ENCODE data around the gene GPC6.
A peak's percentile ranks its signal among the peaks of the same experiment; 100 is the strongest.
"Not testable (repeated sequence)": the region's sequence is repeated elsewhere in the genome, so short reads cannot be mapped to it uniquely, and the experiment has no call there.

The GPC6 gene

DNA sequence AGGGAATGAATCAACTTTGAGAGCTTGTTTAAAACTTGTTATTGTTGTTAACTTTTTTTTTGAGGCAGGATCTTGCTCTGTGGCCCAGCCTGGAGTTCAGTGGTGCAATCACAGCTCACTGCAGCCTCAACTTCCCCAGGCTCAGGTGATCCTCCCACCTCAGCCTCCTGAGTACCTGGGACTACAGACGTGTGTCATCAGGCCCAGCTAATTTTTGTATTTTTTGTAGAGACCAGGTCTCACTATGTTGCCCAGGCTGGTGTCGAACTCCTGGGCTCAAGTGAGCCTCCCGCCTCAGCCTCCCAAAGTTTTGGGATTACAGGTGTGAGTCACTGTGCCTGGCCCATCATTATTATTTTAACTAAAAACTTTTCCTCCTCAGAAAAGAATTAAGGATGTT lies 1117.1 kb downstream of the GPC6 start:
- WGBS (ENCODE audit: extremely low coverage, insufficient coverage, low lambda C conversion rate): no CpG with 5 or more reads among the region's 3 CpGs

DNA sequence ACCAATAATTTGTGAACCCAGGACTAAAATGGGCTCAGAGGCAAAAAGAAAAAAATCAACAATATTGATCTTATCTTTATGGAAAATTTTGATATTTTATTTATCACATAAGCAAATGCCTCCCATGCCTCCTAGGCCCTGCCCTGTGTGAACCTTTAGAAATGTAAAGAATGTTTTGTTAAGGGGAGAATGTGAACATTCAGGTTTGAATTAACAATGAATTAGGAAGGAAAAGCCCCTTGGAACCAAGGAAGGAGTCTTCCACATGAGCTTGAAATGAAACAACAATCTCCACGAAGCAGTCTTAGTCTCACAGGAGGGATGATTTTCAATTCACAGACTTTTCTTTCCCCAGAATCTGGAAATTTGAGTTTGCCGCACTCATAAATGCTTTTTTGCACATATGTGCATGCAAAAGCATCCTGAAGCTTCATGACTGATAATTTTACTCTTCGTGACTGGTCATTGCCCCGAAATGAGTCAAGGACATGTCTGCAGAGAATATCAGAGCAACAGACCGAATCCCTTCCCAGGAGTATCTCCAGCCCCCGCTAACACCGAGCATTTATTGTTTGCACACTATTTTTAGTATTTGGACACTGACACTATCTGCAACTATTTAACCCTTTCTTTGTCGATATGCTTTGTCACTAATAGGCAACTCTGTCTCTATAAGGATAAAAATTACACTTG lies 1117.7 kb downstream of the GPC6 start:
- Histone ChIP-seq H4K5ac (ENCODE audit: low read length) (no peak overlapping the region), H2BK15ac (replicated peaks; ENCODE audit: low read depth) (no peak overlapping the region), H3K4me3 (ENCODE audit: low read length) (no peak overlapping the region), H3K79me1 (ENCODE audit: low read length) (no peaks in the 10 kb centered on the region), H3K4me2 (ENCODE audit: low read length) (no peak overlapping the region), H3K27me3 (ENCODE audit: insufficient read depth, low read length, poor library complexity) (no peaks in the 10 kb centered on the region), H3K4me1 (ENCODE audit: control insufficient read depth, low read depth, low read length) (peaks cover 4% of the 10 kb centered on the region), H3K27ac (ENCODE audit: low read depth, low read length) (no peak overlapping the region), H3K4ac (ENCODE audit: low read depth, low read length) (no peak overlapping the region), H2BK120ac (ENCODE audit: low read depth, low read length) (no peak overlapping the region), H3K56ac (ENCODE audit: low read length) (peak overlapping the region; percentile 10), H3K36me3 (ENCODE audit: control insufficient read depth, insufficient read depth, low read length) (no peaks in the 10 kb centered on the region), H4K8ac (ENCODE audit: low read depth, low read length) (no peak overlapping the region), H3K23ac (ENCODE audit: low read length) (no peak overlapping the region), H3K18ac (ENCODE audit: low read length) (peak overlapping the region; percentile 60), H3K79me2 (ENCODE audit: control insufficient read depth, insufficient read depth, low read length) (no peaks in the 10 kb centered on the region), H2BK5ac (ENCODE audit: low read length) (no peak overlapping the region), H2AK5ac (ENCODE audit: low read length) (no peak overlapping the region), H3K9ac (ENCODE audit: low read length) (no peak overlapping the region)
- WGBS (ENCODE audit: extremely low coverage, insufficient coverage, low lambda C conversion rate): no CpG with 5 or more reads among the region's 8 CpGs
- DNase-seq: peak; percentile 66

More for the DNA sequence above, 1117.1 kb downstream of the GPC6 start:
- H3K27ac ChIP-seq (ENCODE audit: low read depth, low read length); H3K4me1 ChIP-seq (ENCODE audit: control insufficient read depth, low read depth, low read length); H2BK15ac ChIP-seq (replicated peaks; ENCODE audit: low read depth); H3K4ac ChIP-seq (ENCODE audit: low read depth, low read length); H3K4me2 ChIP-seq (ENCODE audit: low read length); H2BK120ac ChIP-seq (ENCODE audit: low read depth, low read length); H4K8ac ChIP-seq (ENCODE audit: low read depth, low read length); H3K56ac ChIP-seq (ENCODE audit: low read length); H3K4me3 ChIP-seq (ENCODE audit: low read length); H3K79me2 ChIP-seq (ENCODE audit: control insufficient read depth, insufficient read depth, low read length); H3K79me1 ChIP-seq (ENCODE audit: low read length); H3K23ac ChIP-seq (ENCODE audit: low read length); H3K27me3 ChIP-seq (ENCODE audit: insufficient read depth, low read length, poor library complexity); DNase-seq; H2AK5ac ChIP-seq (ENCODE audit: low read length); H2BK5ac ChIP-seq (ENCODE audit: low read length); H3K18ac ChIP-seq (ENCODE audit: low read length); H3K36me3 ChIP-seq (ENCODE audit: control insufficient read depth, insufficient read depth, low read length); H3K9ac ChIP-seq (ENCODE audit: low read length); H4K5ac ChIP-seq (ENCODE audit: low read length): not testable (repeated sequence)

DNA sequence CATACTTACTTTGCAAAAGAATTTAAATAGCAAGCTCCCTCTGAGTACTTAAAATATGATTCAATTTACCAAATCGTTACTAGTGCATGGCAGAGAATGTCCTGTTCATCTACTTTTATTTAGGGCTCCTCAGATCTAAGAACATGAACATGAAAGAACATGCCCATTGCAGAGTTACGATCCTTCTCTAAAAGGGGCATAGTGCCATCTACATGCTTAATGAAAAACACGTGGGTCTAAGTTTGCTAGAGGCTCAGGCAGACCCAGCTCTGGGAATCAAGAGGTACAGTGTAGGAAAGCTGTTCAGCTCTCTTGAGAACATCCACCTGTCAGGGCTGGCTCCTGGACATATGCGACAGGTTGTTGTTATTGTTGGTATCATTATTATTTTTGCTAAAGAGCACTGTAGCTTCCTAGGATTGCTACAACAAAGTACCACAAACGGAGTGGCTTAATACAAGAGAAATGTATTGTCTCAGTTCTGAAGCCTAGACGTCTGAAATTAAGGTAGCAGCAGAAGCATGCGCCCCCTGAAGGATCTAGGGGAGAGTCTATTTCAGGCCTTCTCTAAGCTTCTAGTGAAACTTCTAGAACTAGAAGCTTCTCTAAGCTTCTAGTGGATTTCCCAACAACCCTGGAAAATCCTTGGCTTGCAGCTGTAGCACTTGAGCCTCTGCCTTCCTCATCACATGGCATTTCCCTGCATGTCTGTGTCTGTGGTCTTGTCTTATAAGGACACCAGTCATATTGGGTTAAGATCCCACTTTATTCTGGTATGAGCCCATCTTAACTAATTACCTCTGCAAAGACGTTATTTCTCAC lies 1119.0 kb downstream of the GPC6 start:
- no CpG with 5 or more reads among the region's 8 CpGs for whole genome bisulfite sequencing (ENCODE audit: extremely low coverage, insufficient coverage, low lambda C conversion rate)
- H3K56ac ChIP-seq (ENCODE audit: low read length): no peak overlapping the region
- H2BK120ac ChIP-seq (ENCODE audit: low read depth, low read length): no peak overlapping the region
- no peak overlapping the region for H3K27ac ChIP-seq (ENCODE audit: low read depth, low read length)
- no peaks in the 10 kb centered on the region for H3K27me3 ChIP-seq (ENCODE audit: insufficient read depth, low read length, poor library complexity)
- H3K4me1 ChIP-seq (ENCODE audit: control insufficient read depth, low read depth, low read length): peaks cover 4% of the 10 kb centered on the region
- DNase-seq: peak; percentile 29
- no peaks in the 10 kb centered on the region for H3K36me3 ChIP-seq (ENCODE audit: control insufficient read depth, insufficient read depth, low read length)
- H4K5ac ChIP-seq (ENCODE audit: low read length): no peak overlapping the region
- H2BK15ac ChIP-seq (replicated peaks; ENCODE audit: low read depth): peak overlapping the region; percentile 11
- no peak overlapping the region for H2AK5ac ChIP-seq (ENCODE audit: low read length)
- H3K4me2 ChIP-seq (ENCODE audit: low read length): no peak overlapping the region
- no peaks in the 10 kb centered on the region for H3K79me2 ChIP-seq (ENCODE audit: control insufficient read depth, insufficient read depth, low read length)
- H3K23ac ChIP-seq (ENCODE audit: low read length): no peak overlapping the region
- H3K79me1 ChIP-seq (ENCODE audit: low read length): no peaks in the 10 kb centered on the region
- H2BK5ac ChIP-seq (ENCODE audit: low read length): no peak overlapping the region
- H3K9ac ChIP-seq (ENCODE audit: low read length): no peak overlapping the region
- no peak overlapping the region for H3K18ac ChIP-seq (ENCODE audit: low read length)
- no peak overlapping the region for H3K4ac ChIP-seq (ENCODE audit: low read depth, low read length)
- no peak overlapping the region for H4K8ac ChIP-seq (ENCODE audit: low read depth, low read length)
- H3K4me3 ChIP-seq (ENCODE audit: low read length): no peak overlapping the region

DNA sequence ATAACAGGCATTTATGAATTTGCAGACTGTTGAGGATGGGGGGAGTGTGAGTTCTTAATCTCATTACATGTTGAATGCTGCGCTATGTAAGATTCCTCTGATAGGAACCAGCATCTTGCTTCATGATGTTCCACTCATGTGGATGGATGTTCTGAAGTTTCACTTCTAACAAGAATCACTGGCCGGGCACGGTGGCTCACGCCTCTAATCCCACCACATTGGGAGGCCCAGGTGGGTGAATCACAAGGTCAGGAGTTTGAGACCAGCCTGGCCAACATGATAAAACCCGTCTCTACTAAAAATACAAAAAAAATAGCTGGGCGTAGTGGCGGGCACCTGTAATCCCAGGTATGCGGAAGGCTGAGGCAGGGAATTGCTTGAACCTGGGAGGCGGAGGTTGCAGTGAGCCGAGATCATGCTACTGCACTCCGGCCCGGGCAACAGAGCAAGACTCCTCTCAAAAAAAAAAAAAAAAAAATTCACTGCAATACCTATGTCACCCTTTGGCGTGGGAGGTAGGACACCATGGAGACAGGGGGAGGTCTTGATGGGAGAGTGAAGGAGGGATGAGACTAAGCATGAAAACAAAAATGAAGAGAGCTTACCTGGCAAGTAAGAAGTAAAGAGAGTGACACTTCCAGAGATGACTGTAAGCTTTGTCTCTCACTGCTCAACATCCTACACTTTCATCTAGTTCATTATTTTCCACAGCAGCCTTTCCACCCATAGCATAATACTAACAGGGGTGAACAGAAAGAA lies 1119.8 kb downstream of the GPC6 start:
- Histone ChIP-seq H3K18ac (ENCODE audit: low read length) (no peak overlapping the region), H2BK15ac (replicated peaks; ENCODE audit: low read depth) (no peak overlapping the region), H3K4me3 (ENCODE audit: low read length) (no peak overlapping the region), H3K27me3 (ENCODE audit: insufficient read depth, low read length, poor library complexity) (no peaks in the 10 kb centered on the region), H3K4me1 (ENCODE audit: control insufficient read depth, low read depth, low read length) (peaks cover 4% of the 10 kb centered on the region), H2BK120ac (ENCODE audit: low read depth, low read length) (no peak overlapping the region), H2AK5ac (ENCODE audit: low read length) (no peak overlapping the region), H2BK5ac (ENCODE audit: low read length) (no peak overlapping the region), H3K27ac (ENCODE audit: low read depth, low read length) (no peak overlapping the region), H3K4me2 (ENCODE audit: low read length) (no peak overlapping the region), H3K36me3 (ENCODE audit: control insufficient read depth, insufficient read depth, low read length) (no peaks in the 10 kb centered on the region), H3K79me2 (ENCODE audit: control insufficient read depth, insufficient read depth, low read length) (no peaks in the 10 kb centered on the region), H3K4ac (ENCODE audit: low read depth, low read length) (no peak overlapping the region), H4K5ac (ENCODE audit: low read length) (no peak overlapping the region), H3K23ac (ENCODE audit: low read length) (no peak overlapping the region), H4K8ac (ENCODE audit: low read depth, low read length) (no peak overlapping the region), H3K56ac (ENCODE audit: low read length) (no peak overlapping the region), H3K79me1 (ENCODE audit: low read length) (no peaks in the 10 kb centered on the region), H3K9ac (ENCODE audit: low read length) (no peak overlapping the region)
- no CpG with 5 or more reads among the region's 13 CpGs for WGBS (ENCODE audit: extremely low coverage, insufficient coverage, low lambda C conversion rate)
- no peak for DNase-seq

DNA sequence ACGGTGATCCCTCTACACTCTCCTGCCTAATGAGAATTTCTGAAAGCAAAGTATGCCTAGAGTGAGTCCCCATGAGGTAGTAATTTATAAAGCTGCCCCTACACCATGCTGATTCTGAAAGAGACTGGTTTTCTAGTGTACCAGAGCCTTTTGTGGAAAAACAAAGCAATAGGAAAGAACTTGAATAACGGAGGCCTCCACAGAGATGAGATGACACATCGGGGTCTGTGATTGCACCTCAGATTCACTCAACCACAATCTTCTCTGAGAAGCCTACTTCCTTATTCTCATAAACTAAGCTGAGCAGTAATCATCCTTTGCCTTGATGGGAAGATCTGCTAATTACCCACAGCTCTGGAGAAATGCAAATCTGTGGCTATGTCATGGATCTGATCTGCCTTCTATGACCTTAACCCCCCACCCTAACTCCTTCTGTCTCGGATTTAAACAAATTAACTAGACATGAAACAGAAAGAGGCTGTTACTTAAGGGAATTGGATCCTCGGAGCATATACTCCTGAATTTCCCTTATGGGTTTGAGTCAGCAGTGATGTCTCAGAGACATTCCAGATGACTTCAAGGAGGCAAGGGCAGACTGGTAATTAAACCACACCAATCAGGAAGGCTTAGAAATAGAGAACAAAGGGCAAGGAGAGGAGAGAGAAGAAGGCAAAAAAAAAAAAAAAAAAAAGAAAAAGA lies 1124.8 kb downstream of the GPC6 start:
- DNase-seq: no peak
- Histone ChIP-seq H3K23ac (ENCODE audit: low read length) (no peak overlapping the region), H3K4me1 (ENCODE audit: control insufficient read depth, low read depth, low read length) (no peaks in the 10 kb centered on the region), H3K79me1 (ENCODE audit: low read length) (no peaks in the 10 kb centered on the region), H2BK5ac (ENCODE audit: low read length) (no peak overlapping the region), H4K5ac (ENCODE audit: low read length) (no peak overlapping the region), H2BK120ac (ENCODE audit: low read depth, low read length) (no peak overlapping the region), H3K56ac (ENCODE audit: low read length) (no peak overlapping the region), H2BK15ac (replicated peaks; ENCODE audit: low read depth) (no peak overlapping the region), H2AK5ac (ENCODE audit: low read length) (no peak overlapping the region), H3K18ac (ENCODE audit: low read length) (no peak overlapping the region), H3K79me2 (ENCODE audit: control insufficient read depth, insufficient read depth, low read length) (no peaks in the 10 kb centered on the region), H3K27ac (ENCODE audit: low read depth, low read length) (no peak overlapping the region), H3K27me3 (ENCODE audit: insufficient read depth, low read length, poor library complexity) (no peaks in the 10 kb centered on the region), H3K4ac (ENCODE audit: low read depth, low read length) (no peak overlapping the region), H3K36me3 (ENCODE audit: control insufficient read depth, insufficient read depth, low read length) (no peaks in the 10 kb centered on the region), H3K4me3 (ENCODE audit: low read length) (no peak overlapping the region), H3K4me2 (ENCODE audit: low read length) (no peak overlapping the region), H3K9ac (ENCODE audit: low read length) (no peak overlapping the region), H4K8ac (ENCODE audit: low read depth, low read length) (no peak overlapping the region)
- no CpG with 5 or more reads among the region's 5 CpGs for WGBS (ENCODE audit: extremely low coverage, insufficient coverage, low lambda C conversion rate)

Measured in mesendoderm (in vitro differentiated cells).